GM12892 (cell line): ENCODE data around the gene TEX2.

Experiments used
- DNase-seq: peaks from one replicate; pipeline ENCODE4 v3.0.0; 2011; ENCODE audit not compliant: insufficient read length
- FAIRE-seq: peaks from 2 replicates; lab custom pipeline; 2011; peaks lifted over from hg19 to GRCh38; lab: Jason Lieb, UNC
- POLR2A ChIP-seq: IDR thresholded peaks from 2 replicates; pipeline ENCODE4 v1.6.1; 2011; ENCODE audit warnings: low read depth, low read length, control low read depth
- POLR2AphosphoS5 ChIP-seq: IDR thresholded peaks from 2 replicates; pipeline ENCODE4 v1.6.1; 2011; ENCODE audit warnings: low read depth, low read length, control low read depth
- TAF1 ChIP-seq: IDR thresholded peaks from 2 replicates; pipeline ENCODE4 v1.6.1; 2011; ENCODE audit warnings: low read depth, mild to moderate bottlenecking, control low read depth, low read length, borderline replicate concordance

The TEX2 gene

GRCh38 chr17:64150237-64151015 lies 112.6 kb downstream of the TEX2 start:
- DNase-seq: no peak
- TF ChIP-seq POLR2AphosphoS5 (no peak), TAF1 (no peak), POLR2A (no peak)
- no peak for FAIRE-seq

GRCh38 chr17:64149196-64149595 lies 113.9 kb downstream of the TEX2 start:
- no peak for TF ChIP-seq POLR2AphosphoS5
- no peak for TF ChIP-seq TAF1
- TF ChIP-seq POLR2A: no peak
- FAIRE-seq: no peak
- no peak for DNase-seq

GRCh38 chr17:64148699-64149098 lies 114.4 kb downstream of the TEX2 start:
- FAIRE-seq (no peak), DNase-seq (no peak)
- TF ChIP-seq POLR2A (no peak), TAF1 (no peak), POLR2AphosphoS5 (no peak)

- TF ChIP-seq POLR2AphosphoS5: peak; percentile 66; the same call in 1 of the 2 replicates
- TF ChIP-seq POLR2A: peak; percentile 58
- TF ChIP-seq TAF1: no peak
- FAIRE-seq (no peak), DNase-seq (no peak)
These were observed 114.9 kb downstream of the TEX2 start for GRCh38 chr17:64148017-64148631.

- DNase-seq: no peak
- FAIRE-seq: no peak
- no peak for TF ChIP-seq TAF1
- peak; percentile 32 for TF ChIP-seq POLR2AphosphoS5
- peak; percentile 15 for TF ChIP-seq POLR2A
These were observed 115.7 kb downstream of the TEX2 start for GRCh38 chr17:64147110-64148016.

- peak; percentile 23 for DNase-seq
- FAIRE-seq: no peak
- TF ChIP-seq POLR2AphosphoS5: peak; percentile 8; the same call in 1 of the 2 replicates
- no peak for TF ChIP-seq TAF1
- TF ChIP-seq POLR2A: peak; percentile 81; the same call in 1 of the 2 replicates
These were observed 116.5 kb downstream of the TEX2 start for GRCh38 chr17:64146418-64147109.

GRCh38 chr17:64145751-64146417 lies 117.2 kb downstream of the TEX2 start:
- DNase-seq (peak; percentile 80), FAIRE-seq (peak; percentile 92)
- TF ChIP-seq POLR2AphosphoS5 (peak; percentile 100), POLR2A (peak; percentile 99), TAF1 (peak; percentile 92)

GRCh38 chr17:64145375-64145750 lies 117.7 kb downstream of the TEX2 start:
- DNase-seq (no peak), FAIRE-seq (no peak)
- TF ChIP-seq TAF1: no peak
- no peak for TF ChIP-seq POLR2A
- TF ChIP-seq POLR2AphosphoS5: no peak

GRCh38 chr17:64139542-64139941 lies 123.5 kb downstream of the TEX2 start:
- DNase-seq (no peak), FAIRE-seq (no peak)
- TF ChIP-seq POLR2AphosphoS5 (no peak), TAF1 (no peak), POLR2A (no peak)

- no peak for TF ChIP-seq TAF1
- no peak for TF ChIP-seq POLR2A
- no peak for TF ChIP-seq POLR2AphosphoS5
- DNase-seq: no peak
- FAIRE-seq: no peak
These were observed 124.6 kb downstream of the TEX2 start for GRCh38 chr17:64138441-64138840.
